ENCODE results near the gene CST3.
A peak's percentile ranks its signal among the peaks of the same experiment; 100 is the strongest.
"Not testable (repeated sequence)": the region's sequence is repeated elsewhere in the genome, so short reads cannot be mapped to it uniquely, and the experiment has no call there.

CST3 gene

DNA sequence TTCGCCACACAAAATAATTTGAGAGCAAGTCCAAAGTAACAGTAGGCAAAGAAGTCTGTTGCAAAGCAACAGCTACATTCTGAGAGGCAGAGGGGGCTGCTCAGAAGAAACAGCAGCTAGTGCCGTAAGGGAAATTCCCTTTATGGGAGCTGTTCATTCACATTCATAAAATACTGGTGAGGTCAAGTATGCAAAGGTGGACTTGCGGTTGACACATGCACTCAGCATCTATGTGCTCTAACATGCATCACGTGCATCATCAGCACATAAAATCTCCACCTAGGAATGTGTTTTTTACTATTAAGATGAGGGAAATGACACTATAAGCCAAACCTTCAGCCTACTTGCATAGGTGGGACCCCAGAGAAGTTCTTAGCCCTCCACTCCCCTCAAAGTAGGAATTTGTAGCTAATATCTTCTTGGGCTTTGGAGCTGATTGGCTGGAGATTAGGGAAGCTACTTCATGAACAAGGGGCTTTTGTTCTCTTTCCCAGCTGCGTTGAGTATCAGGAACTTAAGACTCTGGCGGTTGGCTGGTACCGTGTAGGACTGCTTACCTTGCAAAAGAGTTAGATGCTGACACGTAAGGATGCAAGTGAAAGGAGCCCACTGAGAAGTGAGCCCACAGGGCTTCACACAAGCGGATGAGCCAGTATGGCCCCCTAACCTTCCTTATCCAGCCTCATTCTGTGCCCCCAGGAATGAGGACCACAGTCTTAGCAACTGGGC, 12.4 kb downstream of the CST3 start:
- TF ChIP-seq, protein P1, sequence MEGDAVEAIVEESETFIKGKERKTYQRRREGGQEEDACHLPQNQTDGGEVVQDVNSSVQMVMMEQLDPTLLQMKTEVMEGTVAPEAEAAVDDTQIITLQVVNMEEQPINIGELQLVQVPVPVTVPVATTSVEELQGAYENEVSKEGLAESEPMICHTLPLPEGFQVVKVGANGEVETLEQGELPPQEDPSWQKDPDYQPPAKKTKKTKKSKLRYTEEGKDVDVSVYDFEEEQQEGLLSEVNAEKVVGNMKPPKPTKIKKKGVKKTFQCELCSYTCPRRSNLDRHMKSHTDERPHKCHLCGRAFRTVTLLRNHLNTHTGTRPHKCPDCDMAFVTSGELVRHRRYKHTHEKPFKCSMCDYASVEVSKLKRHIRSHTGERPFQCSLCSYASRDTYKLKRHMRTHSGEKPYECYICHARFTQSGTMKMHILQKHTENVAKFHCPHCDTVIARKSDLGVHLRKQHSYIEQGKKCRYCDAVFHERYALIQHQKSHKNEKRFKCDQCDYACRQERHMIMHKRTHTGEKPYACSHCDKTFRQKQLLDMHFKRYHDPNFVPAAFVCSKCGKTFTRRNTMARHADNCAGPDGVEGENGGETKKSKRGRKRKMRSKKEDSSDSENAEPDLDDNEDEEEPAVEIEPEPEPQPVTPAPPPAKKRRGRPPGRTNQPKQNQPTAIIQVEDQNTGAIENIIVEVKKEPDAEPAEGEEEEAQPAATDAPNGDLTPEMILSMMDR (IDR thresholded peaks at IDR 0.05; ENCODE audit: low read depth, low read length, missing control alignments) = no peak
- H3K4me3 ChIP-seq (ENCODE audit: low read depth, low read length) = no peak overlapping the region
- in situ Hi-C loops (cut with HindIII; ENCODE audit: low sequenced_read_pairs) = no loop called here
- DNase-seq (ENCODE audit: low read depth) = no peak

DNA sequence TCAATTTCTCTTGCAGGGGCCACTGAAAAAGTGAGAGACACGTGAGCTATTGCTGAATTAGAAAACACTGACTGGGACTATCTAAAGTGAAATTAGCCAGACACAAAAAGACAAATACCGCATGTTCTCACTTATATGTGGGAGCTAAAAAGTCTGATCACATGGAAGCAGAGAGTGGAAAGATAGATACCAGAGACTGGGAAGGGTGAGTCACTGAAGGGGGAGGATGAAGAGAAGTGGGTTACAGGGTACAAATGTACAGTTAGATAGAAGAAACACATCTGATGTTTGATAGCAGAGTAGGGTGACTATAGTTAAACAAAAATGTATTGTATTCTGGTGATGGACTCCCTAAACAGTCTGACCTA, 13.4 kb downstream of the CST3 start:
- no peak overlapping the region for H3K4me3 ChIP-seq (ENCODE audit: low read depth, low read length)
- DNase-seq (ENCODE audit: low read depth) = no peak
- in situ Hi-C loops (cut with HindIII; ENCODE audit: low sequenced_read_pairs) = no loop called here
- TF ChIP-seq, protein P1 (IDR thresholded peaks at IDR 0.05; ENCODE audit: low read depth, low read length, missing control alignments) = no peak

- in situ Hi-C loops (cut with HindIII; ENCODE audit: low sequenced_read_pairs) = no loop called here
- no peak for DNase-seq (ENCODE audit: low read depth)
- TF ChIP-seq, protein P1 (IDR thresholded peaks at IDR 0.05; ENCODE audit: low read depth, low read length, missing control alignments) = no peak
- no peak overlapping the region for H3K4me3 ChIP-seq (ENCODE audit: low read depth, low read length)
Measured at GRCh38 chr20:23623666-23624323, 14.0 kb downstream of the CST3 start.

GRCh38 chr20:23622839-23623343, 14.9 kb downstream of the CST3 start:
- peak; percentile 90 for DNase-seq (ENCODE audit: low read depth)
- in situ Hi-C loops (cut with HindIII; ENCODE audit: low sequenced_read_pairs) = no loop called here
- TF ChIP-seq, protein P1 (IDR thresholded peaks at IDR 0.05; ENCODE audit: low read depth, low read length, missing control alignments) = no peak
- H3K4me3 ChIP-seq (ENCODE audit: low read depth, low read length) = peak overlapping the region; percentile 34

DNA sequence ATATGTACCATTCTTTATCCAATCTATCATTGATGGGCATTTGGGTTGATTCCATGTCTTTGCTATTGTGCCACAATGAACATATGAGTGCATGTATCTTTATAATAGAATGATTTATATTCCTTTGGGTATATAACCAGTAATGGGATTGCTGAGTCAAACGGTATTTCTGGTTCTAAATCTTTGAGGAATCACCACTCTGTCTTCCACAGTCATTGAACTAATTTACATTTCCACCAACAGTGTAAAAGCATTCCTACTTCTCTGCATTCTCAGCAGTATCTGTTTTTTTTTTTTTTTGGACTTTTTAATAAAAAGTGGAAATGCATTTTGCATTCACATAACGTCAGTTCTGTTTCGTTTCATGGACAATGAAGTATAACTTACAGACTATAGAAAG, 15.4 kb downstream of the CST3 start:
- H3K4me3 ChIP-seq (ENCODE audit: low read depth, low read length) = peak overlapping the region; percentile 34
- in situ Hi-C loops (cut with HindIII; ENCODE audit: low sequenced_read_pairs); DNase-seq (ENCODE audit: low read depth): not testable (repeated sequence)

DNA sequence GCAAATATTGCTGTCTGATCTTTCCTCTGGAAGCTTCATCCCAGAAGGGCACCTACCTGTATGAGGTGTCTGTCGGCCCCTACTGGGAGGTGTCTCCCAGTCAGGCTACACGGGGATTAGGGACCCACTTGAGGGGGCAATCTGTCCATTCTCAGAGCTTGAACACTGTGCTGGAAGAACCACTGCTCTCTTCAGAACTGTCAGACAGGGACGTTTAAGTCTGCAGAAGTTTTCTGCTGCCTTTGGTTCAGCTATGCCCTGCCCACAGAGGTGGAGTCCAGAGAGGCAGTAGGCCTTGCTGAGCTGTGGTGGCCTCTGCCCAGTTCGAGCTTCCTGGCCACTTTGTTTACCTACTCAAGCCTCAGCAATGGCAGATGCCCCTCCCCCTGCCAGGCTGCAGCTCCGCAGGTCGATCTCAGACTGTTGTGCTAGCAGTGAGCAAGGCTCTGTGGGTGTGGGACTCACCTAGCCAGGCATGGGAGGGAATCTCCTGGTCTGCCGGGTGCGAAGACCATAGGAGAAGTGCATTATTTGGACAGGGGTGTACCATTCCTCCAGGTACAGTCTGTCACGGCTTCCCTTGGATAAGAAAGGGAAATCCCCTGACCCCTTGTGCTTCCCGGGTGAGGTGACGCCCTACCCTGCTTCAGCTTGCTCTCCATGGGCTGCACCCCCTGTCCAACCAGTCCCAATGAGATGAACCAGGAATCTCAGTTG, 16.9 kb downstream of the CST3 start:
- DNase-seq (ENCODE audit: low read depth); in situ Hi-C loops (cut with HindIII; ENCODE audit: low sequenced_read_pairs); H3K4me3 ChIP-seq (ENCODE audit: low read depth, low read length): not testable (repeated sequence)

DNA sequence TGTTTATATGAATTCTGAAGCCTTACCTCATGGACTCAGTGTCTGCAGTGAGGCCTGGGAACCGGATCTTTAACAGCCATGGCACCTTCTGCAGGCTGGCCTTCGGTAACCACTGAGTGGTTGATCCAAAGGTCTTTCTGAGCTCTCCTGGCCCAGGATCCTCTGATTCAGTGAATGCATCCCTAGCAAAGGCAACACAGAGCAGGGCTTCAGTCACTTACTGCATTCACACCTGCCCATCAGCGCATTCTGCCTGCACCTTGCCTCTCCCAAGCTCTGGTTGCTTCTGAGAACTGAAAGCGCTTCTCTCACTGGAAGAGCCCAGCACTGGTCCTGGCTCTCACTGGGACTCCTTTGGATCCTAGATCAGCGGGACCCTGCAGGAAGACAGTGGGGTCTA, 23.6 kb downstream of the CST3 start:
- no peak for DNase-seq (ENCODE audit: low read depth)
- in situ Hi-C loops (cut with HindIII; ENCODE audit: low sequenced_read_pairs) = no loop called here
- TF ChIP-seq, protein P1 (IDR thresholded peaks at IDR 0.05; ENCODE audit: low read depth, low read length, missing control alignments) = no peak
- no peak overlapping the region for H3K4me3 ChIP-seq (ENCODE audit: low read depth, low read length)
